ENCODE results near the gene RAB3IL1. TPM values are rescaled to one million over a fixed set of nuclear protein-coding genes. Genes with fewer than 3 reads are reported as not detected.

RAB3IL1 gene
- total RNA-seq, 4 donors from 2014 or later = 2.6 to 8.9 (median 5.4) TPM

GRCh38 chr11:61880031-61880430 lies 37.3 kb downstream of the RAB3IL1 start:
- Histone ChIP-seq H3K4me1 (no peaks in the 10 kb centered on the region), H3K36me3 (no peaks in the 10 kb centered on the region), H3K4me3 (no peak overlapping the region), H3K9me3 (no peaks in the 10 kb centered on the region), H3K27me3 (no peaks in the 10 kb centered on the region), H3K27ac (no peak overlapping the region)
- 94% methylated on average over 11 of the region's 11 CpGs for WGBS
- no peak for DNase-seq (ENCODE audit: low spot score in 2 of 2)
- no peak for TF ChIP-seq CTCF (IDR thresholded peaks at IDR 0.05)

GRCh38 chr11:61879152-61879551 lies 38.2 kb downstream of the RAB3IL1 start:
- no peak for DNase-seq (ENCODE audit: low spot score in 2 of 2)
- Histone ChIP-seq H3K4me1 (no peaks in the 10 kb centered on the region), H3K36me3 (no peaks in the 10 kb centered on the region), H3K27ac (no peak overlapping the region), H3K27me3 (no peaks in the 10 kb centered on the region), H3K9me3 (no peaks in the 10 kb centered on the region), H3K4me3 (no peak overlapping the region)
- 88% methylated on average over 6 of the region's 7 CpGs for WGBS
- TF ChIP-seq CTCF (IDR thresholded peaks at IDR 0.05) (no peak), POLR2A (IDR thresholded peaks at IDR 0.05) (no peak), POLR2AphosphoS5 (IDR thresholded peaks at IDR 0.05) (no peak), EP300 (IDR thresholded peaks at IDR 0.05) (no peak)

GRCh38 chr11:61875698-61876097 lies 41.7 kb downstream of the RAB3IL1 start:
- no peak overlapping the region for H3K27ac ChIP-seq
- H3K27me3 ChIP-seq = peaks cover 5% of the 10 kb centered on the region
- no peak for TF ChIP-seq POLR2A (IDR thresholded peaks at IDR 0.05)
- no peak for TF ChIP-seq POLR2AphosphoS5 (IDR thresholded peaks at IDR 0.05)
- no peak for TF ChIP-seq CTCF (IDR thresholded peaks at IDR 0.05)
- TF ChIP-seq EP300 (IDR thresholded peaks at IDR 0.05) = no peak
- H3K9me3 ChIP-seq = no peaks in the 10 kb centered on the region
- no peak for DNase-seq (ENCODE audit: low spot score in 2 of 2)
- WGBS = no CpG with 5 or more reads among the region's 14 CpGs
- no peaks in the 10 kb centered on the region for H3K36me3 ChIP-seq
- no peak overlapping the region for H3K4me3 ChIP-seq
- peaks cover 14% of the 10 kb centered on the region for H3K4me1 ChIP-seq

- Histone ChIP-seq H3K27me3 (peaks cover 5% of the 10 kb centered on the region), H3K4me1 (peaks cover 21% of the 10 kb centered on the region), H3K36me3 (no peaks in the 10 kb centered on the region), H3K4me3 (no peak overlapping the region), H3K27ac (no peak overlapping the region), H3K9me3 (no peaks in the 10 kb centered on the region)
- WGBS = 84% methylated on average over 3 of the region's 3 CpGs
- TF ChIP-seq EP300 (IDR thresholded peaks at IDR 0.05) (no peak), POLR2A (IDR thresholded peaks at IDR 0.05) (no peak), POLR2AphosphoS5 (IDR thresholded peaks at IDR 0.05) (no peak), CTCF (IDR thresholded peaks at IDR 0.05) (no peak)
- no peak for DNase-seq (ENCODE audit: low spot score in 2 of 2)
Observed at GRCh38 chr11:61874853-61875252, 42.5 kb downstream of the RAB3IL1 start.

- Histone ChIP-seq H3K36me3 (no peaks in the 10 kb centered on the region), H3K27me3 (peaks cover 5% of the 10 kb centered on the region), H3K9me3 (no peaks in the 10 kb centered on the region), H3K27ac (no peak overlapping the region), H3K4me1 (peaks cover 21% of the 10 kb centered on the region), H3K4me3 (no peak overlapping the region)
- TF ChIP-seq POLR2A (IDR thresholded peaks at IDR 0.05) (no peak), EP300 (IDR thresholded peaks at IDR 0.05) (no peak), POLR2AphosphoS5 (IDR thresholded peaks at IDR 0.05) (no peak), CTCF (IDR thresholded peaks at IDR 0.05) (no peak)
- 59% methylated on average over 12 of the region's 12 CpGs for WGBS
- no peak for DNase-seq (ENCODE audit: low spot score in 2 of 2)
Observed at GRCh38 chr11:61874377-61874809, 43.0 kb downstream of the RAB3IL1 start.
